ENCODE results near the gene LDB1.

The LDB1 gene

DNA sequence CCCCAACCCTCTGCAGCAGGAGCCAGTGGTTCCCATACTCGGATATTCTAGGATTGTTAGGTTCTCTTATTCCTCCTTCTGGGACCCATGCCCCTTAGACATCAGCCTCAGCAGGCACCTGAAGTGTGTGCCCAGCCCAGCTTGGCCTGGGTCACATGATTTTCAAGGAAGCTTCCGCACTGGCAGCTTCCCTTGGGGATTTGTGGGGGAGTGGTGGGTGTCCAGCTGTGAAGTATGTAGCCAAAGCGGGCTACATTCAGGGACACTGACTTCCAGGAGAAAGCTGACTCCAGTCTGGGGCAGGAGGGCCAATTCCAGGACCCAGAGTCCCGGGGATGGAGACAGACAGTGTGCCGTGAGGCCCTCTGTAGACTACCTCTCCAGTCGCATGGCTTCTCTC lies 1.3 kb downstream of the LDB1 start:
- Histone ChIP-seq H3K4me1 (ENCODE audit: control insufficient read depth, insufficient read depth, low read length, unreplicated experiment) (peaks cover 51% of the 10 kb centered on the region), H3K79me2 (ENCODE audit: control insufficient read depth, insufficient read depth, low read length, unreplicated experiment) (peaks cover 53% of the 10 kb centered on the region), H3K4me3 (ENCODE audit: low read depth, low read length) (peak overlapping the region; percentile 97), H3K36me3 (ENCODE audit: insufficient read depth, low read length) (no peaks in the 10 kb centered on the region), H2AFZ (ENCODE audit: low read length, unreplicated experiment) (no peak overlapping the region), H3K27me3 (ENCODE audit: insufficient read depth, low read length) (no peaks in the 10 kb centered on the region), H3K27ac (ENCODE audit: low read depth, low read length) (peak overlapping the region; percentile 62)

DNA sequence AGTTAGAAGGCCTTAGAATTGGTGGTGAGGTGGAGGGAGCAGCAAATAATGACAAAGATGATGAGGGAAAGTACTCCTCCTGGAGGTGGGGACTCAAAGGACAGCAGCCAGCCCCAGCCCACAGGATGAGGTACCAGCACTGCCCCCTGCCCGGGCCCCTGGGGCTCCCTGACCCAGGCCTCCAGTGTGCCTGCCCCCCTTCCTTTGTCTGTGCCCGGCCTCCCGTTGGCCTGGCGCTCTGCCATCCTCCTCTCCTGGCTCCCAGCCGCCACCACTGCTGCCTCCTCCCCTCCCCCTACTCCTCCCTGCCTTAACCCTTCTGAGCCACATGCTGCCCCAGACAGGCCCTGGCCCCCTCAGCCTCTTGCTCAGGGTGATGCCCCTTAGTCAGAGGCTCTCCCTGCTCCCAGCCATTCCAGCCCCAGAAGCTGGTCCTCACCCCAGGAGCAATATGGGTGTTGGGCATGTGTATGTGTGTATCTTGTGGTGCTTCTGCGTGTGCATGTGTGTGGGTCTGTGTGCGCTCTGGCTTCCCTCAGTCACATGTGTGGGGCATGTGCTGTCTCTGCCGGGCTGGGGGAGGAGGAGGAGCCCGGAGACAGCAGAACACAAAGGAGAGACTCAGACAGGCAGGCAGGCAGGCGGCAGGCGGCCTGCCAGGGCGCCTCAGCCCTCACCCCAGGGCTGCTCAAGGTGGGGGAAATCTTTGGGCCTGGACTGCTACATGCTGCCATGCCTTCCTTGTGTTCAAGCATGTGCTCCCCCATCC lies 2.6 kb downstream of the LDB1 start:
- H3K4me1 ChIP-seq (ENCODE audit: control insufficient read depth, insufficient read depth, low read length, unreplicated experiment): peaks cover 60% of the 10 kb centered on the region
- H2AFZ ChIP-seq (ENCODE audit: low read length, unreplicated experiment): no peak overlapping the region
- no peaks in the 10 kb centered on the region for H3K27me3 ChIP-seq (ENCODE audit: insufficient read depth, low read length)
- peak overlapping the region; percentile 97 for H3K4me3 ChIP-seq (ENCODE audit: low read depth, low read length)
- H3K27ac ChIP-seq (ENCODE audit: low read depth, low read length): peak overlapping the region; percentile 62
- H3K36me3 ChIP-seq (ENCODE audit: insufficient read depth, low read length): no peaks in the 10 kb centered on the region
- peaks cover 66% of the 10 kb centered on the region for H3K79me2 ChIP-seq (ENCODE audit: control insufficient read depth, insufficient read depth, low read length, unreplicated experiment)

DNA sequence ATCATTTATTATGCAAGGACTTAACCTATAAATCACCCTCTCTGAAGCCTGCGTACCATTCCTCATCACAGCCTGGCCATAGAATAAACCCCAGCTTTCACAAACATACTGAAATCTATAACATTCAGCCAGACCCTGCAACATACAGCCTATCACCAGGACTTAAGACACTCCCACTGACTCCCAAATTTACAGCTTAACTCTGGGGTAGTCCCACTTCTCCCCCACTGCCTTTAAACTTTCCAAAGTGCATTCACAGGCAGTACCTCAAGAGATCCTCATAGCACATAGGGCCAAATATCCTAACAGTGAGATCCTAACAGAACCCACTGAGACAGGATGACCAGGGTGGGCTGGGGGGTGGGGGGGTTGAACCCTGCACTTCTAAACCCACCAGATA lies 3.5 kb downstream of the LDB1 start:
- Histone ChIP-seq H3K27me3 (ENCODE audit: insufficient read depth, low read length) (no peaks in the 10 kb centered on the region), H3K4me1 (ENCODE audit: control insufficient read depth, insufficient read depth, low read length, unreplicated experiment) (peaks cover 56% of the 10 kb centered on the region), H3K4me3 (ENCODE audit: low read depth, low read length) (peak overlapping the region; percentile 97; the same call in 1 of the 2 replicates), H2AFZ (ENCODE audit: low read length, unreplicated experiment) (no peak overlapping the region), H3K36me3 (ENCODE audit: insufficient read depth, low read length) (no peaks in the 10 kb centered on the region), H3K79me2 (ENCODE audit: control insufficient read depth, insufficient read depth, low read length, unreplicated experiment) (peaks cover 75% of the 10 kb centered on the region), H3K27ac (ENCODE audit: low read depth, low read length) (peak overlapping the region; percentile 62; the same call in 1 of the 2 replicates)

DNA sequence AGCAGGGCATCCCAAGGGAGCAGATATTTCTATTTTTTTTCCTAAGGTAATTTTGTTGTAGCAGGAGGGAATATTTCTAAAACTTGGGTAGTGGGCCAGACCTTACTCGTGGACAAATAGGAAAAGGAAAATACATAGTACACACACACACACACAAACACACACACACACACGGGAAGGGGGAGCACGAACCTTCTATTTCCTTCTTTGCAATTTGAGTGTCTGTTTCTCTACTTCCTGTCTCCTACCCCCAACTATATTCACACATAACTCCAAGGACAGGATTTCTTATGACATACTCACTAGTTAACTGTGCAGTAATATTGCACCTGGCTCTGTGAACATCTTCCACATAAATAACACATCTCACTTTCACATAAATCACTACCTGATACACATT lies 4.4 kb downstream of the LDB1 start:
- Histone ChIP-seq H2AFZ (ENCODE audit: low read length, unreplicated experiment) (no peak overlapping the region), H3K36me3 (ENCODE audit: insufficient read depth, low read length) (0 out of 2 replicates have a peak, but pooled peaks cover 4% of the 10 kb centered on the region), H3K79me2 (ENCODE audit: control insufficient read depth, insufficient read depth, low read length, unreplicated experiment) (peaks cover 81% of the 10 kb centered on the region), H3K27me3 (ENCODE audit: insufficient read depth, low read length) (no peaks in the 10 kb centered on the region), H3K4me1 (ENCODE audit: control insufficient read depth, insufficient read depth, low read length, unreplicated experiment) (peaks cover 50% of the 10 kb centered on the region), H3K27ac (ENCODE audit: low read depth, low read length) (no peak overlapping the region), H3K4me3 (ENCODE audit: low read depth, low read length) (peak overlapping the region; percentile 84)

DNA sequence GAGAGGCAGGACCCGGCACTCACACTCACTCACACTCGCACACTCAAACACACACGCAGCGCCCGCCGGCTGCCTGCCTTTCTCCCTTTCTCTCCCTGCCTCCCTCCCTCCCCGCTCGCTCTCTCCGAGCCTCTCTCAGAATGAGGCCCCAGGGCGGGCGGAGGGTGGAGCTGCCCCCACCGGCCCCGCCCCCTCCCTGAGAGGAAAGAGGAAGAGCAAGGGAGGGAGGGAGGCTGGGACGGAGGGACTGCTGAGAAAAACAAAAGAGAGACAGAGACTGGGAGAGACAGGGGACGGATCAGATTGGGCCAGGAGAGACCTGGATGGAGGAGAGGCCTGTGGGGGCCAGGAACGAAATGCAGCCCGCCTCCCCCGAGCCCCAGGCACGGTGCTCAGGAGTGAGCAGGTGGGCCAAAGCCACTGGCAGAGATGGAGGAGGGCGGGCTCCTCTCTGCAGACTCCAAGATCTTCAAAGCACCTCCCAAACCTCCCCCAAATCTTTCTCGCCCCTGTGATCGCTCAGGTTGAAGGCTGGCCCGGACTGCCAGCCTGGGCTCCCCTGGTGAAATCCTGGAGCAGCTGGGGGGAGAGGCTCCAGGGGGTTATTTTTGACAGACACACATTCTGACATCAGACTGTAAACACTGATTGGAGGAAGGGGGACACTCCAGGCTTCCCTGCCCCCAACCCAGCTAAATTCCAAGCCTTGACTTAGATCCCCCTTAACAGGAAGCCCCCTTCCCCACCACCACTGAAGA lies 5.1 kb downstream of the LDB1 start:
- H3K36me3 ChIP-seq (ENCODE audit: insufficient read depth, low read length): peaks cover 10% of the 10 kb centered on the region; the same call in 1 of the 2 replicates
- H3K4me1 ChIP-seq (ENCODE audit: control insufficient read depth, insufficient read depth, low read length, unreplicated experiment): peaks cover 50% of the 10 kb centered on the region
- peaks cover 81% of the 10 kb centered on the region for H3K79me2 ChIP-seq (ENCODE audit: control insufficient read depth, insufficient read depth, low read length, unreplicated experiment)
- H3K4me3 ChIP-seq (ENCODE audit: low read depth, low read length): peak overlapping the region; percentile 84
- H3K27ac ChIP-seq (ENCODE audit: low read depth, low read length): peak overlapping the region; percentile 14; the same call in 1 of the 2 replicates
- H3K27me3 ChIP-seq (ENCODE audit: insufficient read depth, low read length): no peaks in the 10 kb centered on the region
- H2AFZ ChIP-seq (ENCODE audit: low read length, unreplicated experiment): no peak overlapping the region

DNA sequence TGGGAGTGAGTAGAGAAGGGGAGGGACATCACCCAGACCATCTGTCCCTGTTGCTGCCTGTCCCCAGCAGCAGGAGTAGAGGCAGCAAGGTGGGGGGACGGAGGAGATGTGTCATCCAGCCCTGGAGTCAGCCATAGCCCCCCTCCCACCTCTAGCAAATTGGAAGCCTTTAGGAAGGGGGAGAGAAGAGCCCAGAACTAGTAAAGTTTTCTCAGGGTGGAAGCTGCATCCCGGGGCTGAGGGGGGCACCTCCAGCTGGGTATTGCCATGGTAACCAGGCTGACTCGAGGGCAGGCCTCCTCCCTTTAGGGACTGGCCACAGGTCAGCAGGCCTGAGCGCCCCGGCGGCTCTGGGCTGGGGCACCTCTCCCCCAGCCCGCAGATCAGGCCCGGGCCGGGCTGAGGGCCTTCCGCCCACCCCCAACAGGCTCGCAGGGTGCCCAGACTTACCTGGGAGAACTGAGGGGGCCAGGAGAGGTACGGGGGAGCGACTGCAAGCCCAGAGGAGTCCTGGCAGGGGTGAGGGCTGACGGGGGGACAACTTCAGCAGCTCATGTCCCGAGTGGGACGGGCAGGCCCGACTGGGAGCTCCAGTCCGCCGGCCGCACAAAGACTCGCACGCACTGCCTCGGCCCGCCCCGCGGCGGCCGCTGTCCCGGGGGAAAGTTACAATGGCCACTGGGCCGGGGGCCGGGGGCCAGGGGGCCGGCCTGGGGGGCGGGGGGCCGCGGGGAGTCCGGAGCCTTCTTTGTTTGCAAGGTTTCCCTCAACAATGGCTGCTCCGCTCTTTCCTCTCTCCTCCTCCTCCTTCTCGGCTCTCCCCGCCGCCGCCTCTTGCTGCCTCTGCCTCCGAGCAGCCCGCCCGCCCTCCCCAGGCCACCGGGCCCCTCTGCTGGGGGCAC lies 6.0 kb downstream of the LDB1 start:
- H3K27ac ChIP-seq (ENCODE audit: low read depth, low read length): peak overlapping the region; percentile 51; the same call in 1 of the 2 replicates
- H2AFZ ChIP-seq (ENCODE audit: low read length, unreplicated experiment): no peak overlapping the region
- no peaks in the 10 kb centered on the region for H3K27me3 ChIP-seq (ENCODE audit: insufficient read depth, low read length)
- H3K4me3 ChIP-seq (ENCODE audit: low read depth, low read length): peak overlapping the region; percentile 84
- H3K36me3 ChIP-seq (ENCODE audit: insufficient read depth, low read length): peaks cover 10% of the 10 kb centered on the region; the same call in 1 of the 2 replicates
- H3K4me1 ChIP-seq (ENCODE audit: control insufficient read depth, insufficient read depth, low read length, unreplicated experiment): peaks cover 50% of the 10 kb centered on the region
- peaks cover 73% of the 10 kb centered on the region for H3K79me2 ChIP-seq (ENCODE audit: control insufficient read depth, insufficient read depth, low read length, unreplicated experiment)

DNA sequence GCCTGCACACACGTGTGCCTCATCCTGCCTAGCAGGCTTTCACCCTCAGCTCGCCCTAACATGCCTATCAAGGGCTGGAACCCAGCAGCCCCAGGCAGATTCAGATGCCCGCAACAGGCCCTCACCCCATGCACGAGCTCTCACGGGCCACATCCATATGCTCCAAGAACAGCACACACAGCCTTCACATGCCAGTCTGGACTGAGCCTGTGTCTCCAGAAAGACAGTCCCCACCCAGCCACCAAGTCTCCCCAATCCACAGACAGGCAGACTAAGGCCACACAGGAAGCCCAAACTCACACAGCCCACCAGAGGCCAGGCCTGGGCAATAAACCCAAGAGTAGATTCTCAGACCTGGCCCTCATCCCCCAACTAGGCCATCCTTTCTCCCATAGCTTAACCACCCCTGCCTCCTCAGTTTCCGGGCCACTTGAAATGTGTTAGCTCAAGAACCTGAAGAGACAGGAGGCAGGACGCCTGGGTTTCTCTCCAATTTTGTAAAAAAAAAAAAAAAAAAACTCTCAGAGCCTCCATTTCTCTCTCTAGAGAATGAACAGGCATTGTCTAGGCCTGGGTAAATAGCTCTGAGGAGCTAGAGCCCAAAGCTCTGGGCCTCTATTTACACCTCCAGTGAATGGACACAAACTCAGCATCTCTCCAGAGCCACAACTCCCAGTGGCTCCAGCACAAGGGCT lies 6.8 kb downstream of the LDB1 start:
- no peaks in the 10 kb centered on the region for H3K27me3 ChIP-seq (ENCODE audit: insufficient read depth, low read length)
- no peak overlapping the region for H2AFZ ChIP-seq (ENCODE audit: low read length, unreplicated experiment)
- H3K4me3 ChIP-seq (ENCODE audit: low read depth, low read length): peak overlapping the region; percentile 84
- peaks cover 65% of the 10 kb centered on the region for H3K79me2 ChIP-seq (ENCODE audit: control insufficient read depth, insufficient read depth, low read length, unreplicated experiment)
- peaks cover 43% of the 10 kb centered on the region for H3K4me1 ChIP-seq (ENCODE audit: control insufficient read depth, insufficient read depth, low read length, unreplicated experiment)
- H3K36me3 ChIP-seq (ENCODE audit: insufficient read depth, low read length): peaks cover 10% of the 10 kb centered on the region; the same call in 1 of the 2 replicates
- no peak overlapping the region for H3K27ac ChIP-seq (ENCODE audit: low read depth, low read length)

DNA sequence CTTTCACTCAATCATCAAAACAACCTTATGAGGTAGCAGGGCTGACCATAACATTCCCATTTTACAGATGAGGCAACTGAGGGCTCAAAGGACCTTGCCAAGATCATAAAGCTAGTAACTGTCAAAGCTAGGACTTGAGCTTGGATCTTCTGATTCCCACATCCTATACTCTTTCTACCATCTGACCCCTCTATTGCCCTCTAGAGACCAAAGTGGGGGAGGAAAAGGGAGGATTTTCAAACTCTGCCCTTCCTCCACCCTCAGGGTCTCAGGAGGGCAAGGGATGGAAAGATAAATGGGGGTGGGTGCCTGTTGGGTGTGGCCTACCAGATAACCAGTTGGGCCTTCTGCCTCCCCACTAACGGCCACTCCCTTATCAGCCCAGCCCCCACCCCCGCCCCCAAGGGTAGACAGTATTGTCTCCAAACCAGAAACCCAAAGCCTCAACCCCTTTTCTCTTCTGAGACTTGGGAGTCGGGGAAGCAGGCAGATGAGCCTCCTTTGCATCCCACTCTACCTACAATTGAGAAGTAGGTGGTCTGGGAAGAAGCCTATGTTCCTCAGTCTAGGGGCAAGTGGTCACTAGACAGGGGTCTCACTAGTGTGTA lies 7.9 kb downstream of the LDB1 start:
- Histone ChIP-seq H3K27me3 (ENCODE audit: insufficient read depth, low read length) (no peaks in the 10 kb centered on the region), H3K4me1 (ENCODE audit: control insufficient read depth, insufficient read depth, low read length, unreplicated experiment) (peaks cover 34% of the 10 kb centered on the region), H2AFZ (ENCODE audit: low read length, unreplicated experiment) (no peak overlapping the region), H3K79me2 (ENCODE audit: control insufficient read depth, insufficient read depth, low read length, unreplicated experiment) (peaks cover 56% of the 10 kb centered on the region), H3K27ac (ENCODE audit: low read depth, low read length) (no peak overlapping the region), H3K4me3 (ENCODE audit: low read depth, low read length) (peak overlapping the region; percentile 84; the same call in 1 of the 2 replicates), H3K36me3 (ENCODE audit: insufficient read depth, low read length) (peaks cover 10% of the 10 kb centered on the region; the same call in 1 of the 2 replicates)

DNA sequence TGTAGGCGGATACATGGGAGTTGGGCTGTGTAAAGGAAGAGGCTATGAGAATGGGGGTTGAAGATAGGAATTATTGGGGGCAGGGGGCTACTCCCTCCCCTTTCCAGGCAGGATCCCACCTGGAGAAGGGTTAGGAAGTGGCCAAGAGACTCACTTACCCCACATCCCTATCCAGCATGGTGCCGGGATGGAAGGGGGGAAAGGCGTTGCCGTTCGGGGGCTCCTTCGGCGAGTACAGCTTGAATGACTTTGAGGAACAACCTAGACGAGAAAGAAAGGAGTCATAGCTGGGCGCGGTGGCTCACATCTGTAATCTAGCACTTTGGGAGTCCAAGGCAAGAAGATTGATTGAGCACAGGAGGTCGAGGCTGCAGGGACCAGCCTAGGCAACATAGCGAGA lies 8.9 kb downstream of the LDB1 start:
- Histone ChIP-seq H3K4me1 (ENCODE audit: control insufficient read depth, insufficient read depth, low read length, unreplicated experiment) (peaks cover 24% of the 10 kb centered on the region), H3K36me3 (ENCODE audit: insufficient read depth, low read length) (peaks cover 10% of the 10 kb centered on the region; the same call in 1 of the 2 replicates), H3K27ac (ENCODE audit: low read depth, low read length) (no peak overlapping the region), H2AFZ (ENCODE audit: low read length, unreplicated experiment) (no peak overlapping the region), H3K79me2 (ENCODE audit: control insufficient read depth, insufficient read depth, low read length, unreplicated experiment) (peaks cover 47% of the 10 kb centered on the region), H3K27me3 (ENCODE audit: insufficient read depth, low read length) (no peaks in the 10 kb centered on the region), H3K4me3 (ENCODE audit: low read depth, low read length) (no peak overlapping the region)
